Skeletal muscle tissue (tissue), 4 donors: ENCODE measurements around the gene DENND4C. TPM values are rescaled to one million over a fixed set of nuclear protein-coding genes. Genes with fewer than 3 reads are reported as not detected.
"Not testable (repeated sequence)": the region's sequence is repeated elsewhere in the genome, so short reads cannot be mapped to it uniquely, and the experiment has no call there.

Experiments
- H3K27ac ChIP-seq: one replicate; pipeline ENCODE4 v1.7.0; 2013; ENCODE audit warnings: mild to moderate bottlenecking, low read depth, low read length, inconsistent platforms
- H3K27me3 ChIP-seq, 3 donors: one replicate each; pipeline ENCODE4 v1.7.0; 2013; ENCODE audit warnings: low read length in 3 of 3; ENCODE audit not compliant: control insufficient read depth in 3 of 3, insufficient read depth in 3 of 3
- H3K36me3 ChIP-seq, 3 donors: one replicate each; pipeline ENCODE4 v1.7.0; 2013; ENCODE audit warnings: low read length in 3 of 3; ENCODE audit not compliant: control insufficient read depth in 3 of 3, insufficient read depth in 3 of 3
- H3K4me1 ChIP-seq, 3 donors: one replicate each; pipeline ENCODE4 v1.7.0; 2013; ENCODE audit warnings: low read length in 3 of 3, mild to moderate bottlenecking in 3 of 3; ENCODE audit not compliant: control insufficient read depth in 3 of 3, insufficient read depth in 3 of 3
- H3K4me3 ChIP-seq, 3 donors: one replicate each; pipeline ENCODE4 v1.7.0; 2013; ENCODE audit warnings: low read length in 3 of 3
- H3K9ac ChIP-seq, 3 donors: one replicate each; pipeline ENCODE4 v1.7.0; 2013; ENCODE audit warnings: low read length in 3 of 3, mild to moderate bottlenecking in 3 of 3, moderate library complexity in 2 of 3, low read depth in 1 of 3
- H3K9me3 ChIP-seq, 3 donors: one replicate each; pipeline ENCODE4 v1.7.0; 2013; ENCODE audit warnings: low read length in 3 of 3; ENCODE audit not compliant: control insufficient read depth in 3 of 3
- total RNA-seq: library from RNA; depleted of rRNA; stranded (reverse); fragments of >200 nt; gene quantifications from one replicate; pipeline ENCODE4 v1.2.3, GENCODE V29; 2014
- donor health status: Osteomylitis.

DENND4C gene
- total RNA-seq, 1 donor from 2014 or later, result 74.6 TPM

GRCh38 chr9:19193358-19193973, 37.0 kb upstream of the DENND4C start:
- H3K36me3 ChIP-seq, H3K27me3 ChIP-seq, H3K4me1 ChIP-seq, H3K27ac ChIP-seq, H3K9ac ChIP-seq, H3K9me3 ChIP-seq, H3K4me3 ChIP-seq: not testable (repeated sequence)

- no peaks in the 10 kb centered on the region for H3K9me3 ChIP-seq
- H3K27ac ChIP-seq, result no peak overlapping the region
- no peaks in the 10 kb centered on the region for H3K27me3 ChIP-seq
- H3K36me3 ChIP-seq, result no peaks in the 10 kb centered on the region
- H3K9ac ChIP-seq, result no peak overlapping the region
- H3K4me3 ChIP-seq, result no peak overlapping the region
- no peaks in the 10 kb centered on the region for H3K4me1 ChIP-seq
These were observed 32.1 kb upstream of the DENND4C start for GRCh38 chr9:19198406-19198805.

- no peak overlapping the region for H3K27ac ChIP-seq
- no peaks in the 10 kb centered on the region for H3K27me3 ChIP-seq
- no peaks in the 10 kb centered on the region for H3K9me3 ChIP-seq
- H3K4me1 ChIP-seq, result no peaks in the 10 kb centered on the region
- no peaks in the 10 kb centered on the region for H3K36me3 ChIP-seq
- no peak overlapping the region for H3K4me3 ChIP-seq
- H3K9ac ChIP-seq, result no peak overlapping the region
These were observed 31.5 kb upstream of the DENND4C start for GRCh38 chr9:19199012-19199411.

- H3K9me3 ChIP-seq, result no peaks in the 10 kb centered on the region
- H3K4me1 ChIP-seq, result no peaks in the 10 kb centered on the region
- H3K27ac ChIP-seq, result no peak overlapping the region
- no peaks in the 10 kb centered on the region for H3K36me3 ChIP-seq
- no peak overlapping the region for H3K9ac ChIP-seq
- no peak overlapping the region for H3K4me3 ChIP-seq
- no peaks in the 10 kb centered on the region for H3K27me3 ChIP-seq
These were observed 30.3 kb upstream of the DENND4C start for GRCh38 chr9:19200229-19200628.

- Histone ChIP-seq H3K9me3 (no peaks in the 10 kb centered on the region), H3K4me3 (no peak overlapping the region), H3K27ac (no peak overlapping the region), H3K36me3 (no peaks in the 10 kb centered on the region), H3K9ac (no peak overlapping the region), H3K4me1 (no peaks in the 10 kb centered on the region), H3K27me3 (no peaks in the 10 kb centered on the region)
These were observed 28.3 kb upstream of the DENND4C start for GRCh38 chr9:19201899-19202891.

GRCh38 chr9:19203058-19203457, 27.4 kb upstream of the DENND4C start:
- no peaks in the 10 kb centered on the region for H3K9me3 ChIP-seq
- no peaks in the 10 kb centered on the region for H3K36me3 ChIP-seq
- H3K27ac ChIP-seq, result no peak overlapping the region
- no peak overlapping the region for H3K4me3 ChIP-seq
- H3K9ac ChIP-seq, result no peak overlapping the region
- H3K4me1 ChIP-seq, result no peaks in the 10 kb centered on the region
- H3K27me3 ChIP-seq, result no peaks in the 10 kb centered on the region

- H3K4me3 ChIP-seq, result no peak overlapping the region
- H3K36me3 ChIP-seq, result no peaks in the 10 kb centered on the region
- H3K27me3 ChIP-seq, result no peaks in the 10 kb centered on the region
- H3K27ac ChIP-seq, result no peak overlapping the region
- no peak overlapping the region for H3K9ac ChIP-seq
- no peaks in the 10 kb centered on the region for H3K4me1 ChIP-seq
- no peaks in the 10 kb centered on the region for H3K9me3 ChIP-seq
These were observed 21.8 kb upstream of the DENND4C start for GRCh38 chr9:19208653-19209052.

GRCh38 chr9:19209188-19209587, 21.3 kb upstream of the DENND4C start:
- H3K9ac ChIP-seq, result no peak overlapping the region
- H3K4me1 ChIP-seq, result no peaks in the 10 kb centered on the region
- no peaks in the 10 kb centered on the region for H3K9me3 ChIP-seq
- no peak overlapping the region for H3K4me3 ChIP-seq
- H3K36me3 ChIP-seq, result no peaks in the 10 kb centered on the region
- no peak overlapping the region for H3K27ac ChIP-seq
- no peaks in the 10 kb centered on the region for H3K27me3 ChIP-seq

- no peaks in the 10 kb centered on the region for H3K9me3 ChIP-seq
- no peaks in the 10 kb centered on the region for H3K27me3 ChIP-seq
These were observed 16.7 kb upstream of the DENND4C start for GRCh38 chr9:19213823-19214222.

GRCh38 chr9:19216466-19216865, 14.0 kb upstream of the DENND4C start:
- Histone ChIP-seq H3K27me3 (no peaks in the 10 kb centered on the region), H3K27ac (no peak overlapping the region), H3K9me3 (no peaks in the 10 kb centered on the region), H3K4me3 (no peak overlapping the region), H3K36me3 (no peaks in the 10 kb centered on the region), H3K9ac (no peak overlapping the region), H3K4me1 (no peaks in the 10 kb centered on the region)

More at GRCh38 chr9:19213823-19214222, 16.7 kb upstream of the DENND4C start:
- H3K36me3 ChIP-seq, result no peaks in the 10 kb centered on the region
- no peak overlapping the region for H3K27ac ChIP-seq
- no peak overlapping the region for H3K4me3 ChIP-seq
- no peak overlapping the region for H3K9ac ChIP-seq
- no peaks in the 10 kb centered on the region for H3K4me1 ChIP-seq
